ENCODE results near the gene ZNF618. TPM values are rescaled to one million over a fixed set of nuclear protein-coding genes. Genes with fewer than 3 reads are reported as not detected.

Gene ZNF618
- polyA plus RNA-seq, 1 of the 3 experiments (the other 2 are of a cell fraction) = 6.2 TPM

DNA sequence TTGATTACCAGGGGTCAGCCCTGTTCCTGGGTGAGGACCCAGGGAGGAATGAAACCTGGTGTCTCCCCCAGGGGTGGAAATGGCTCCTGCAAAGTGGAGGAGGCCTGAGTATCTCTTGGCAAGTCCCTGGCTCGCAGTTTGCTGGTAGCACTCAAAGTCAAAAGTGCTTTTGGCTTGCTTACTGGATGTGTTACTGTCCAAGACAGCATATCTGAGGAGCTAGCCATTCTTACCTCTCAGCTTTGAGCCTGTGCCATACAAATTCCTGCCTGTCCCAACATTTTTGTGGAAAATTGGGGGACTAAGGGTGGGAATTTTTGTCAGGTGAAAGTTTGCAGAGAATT lies 9.9 kb downstream of the ZNF618 start:
- ChIA-PET CTCF (interaction anchor here (0.9 kb wide), 1 partner anchor 9 kb away, joined by 5 read pairs; no protein-coding TSS in a partner anchor), POLR2A (no interaction called here)
- Histone ChIP-seq H3K4me3 (ENCODE audit: low read depth in 2 of 2, low read length in 1 of 2) (peak overlapping the region in 1 of 2 experiments; percentile 30; a peak in 3 of 4 replicates), H4K20me1 (ENCODE audit: insufficient read depth) (peaks cover 48% of the 10 kb centered on the region), H3K4me2 (peak overlapping the region; percentile 71), H3K4me1 (ENCODE audit: control insufficient read depth in 1 of 2, insufficient read depth in 2 of 2, low read depth in 1 of 2, low read length in 1 of 2) (peaks cover 0 to 16% of the 10 kb centered on the region in 2 experiments; a peak in 2 of 4 replicates), H3K27me3 (ENCODE audit: insufficient read depth) (no peaks in the 10 kb centered on the region), H2AFZ (ENCODE audit: low read depth) (no peak overlapping the region), H3K36me3 (replicated peaks in 1 of 2; ENCODE audit: control insufficient read depth in 1 of 2, insufficient read depth in 2 of 2, low read length in 1 of 2) (peaks cover 13 to 20% of the 10 kb centered on the region in 2 experiments), H3K9me2 (no peaks in the 10 kb centered on the region), H3F3A (replicated peaks; ENCODE audit: insufficient read depth) (peaks cover 8% of the 10 kb centered on the region), H3K9ac (no peak overlapping the region), H3K79me2 (ENCODE audit: insufficient read depth) (peaks cover 96% of the 10 kb centered on the region), H3K27ac (ENCODE audit: low read depth in 2 of 2, low read length in 1 of 2) (peak overlapping the region in 1 of 2 experiments; percentile 28; a peak in 1 of 4 replicates), H3K9me3 (0 out of 2 replicates have a peak, but pooled peaks cover 10% of the 10 kb centered on the region)
- 75% methylated on average over 1 of the region's 1 CpG for WGBS (ENCODE audit: low lambda C conversion rate)
- DNase-seq = no peak
- TF ChIP-seq NFIC (IDR thresholded peaks at IDR 0.05; ENCODE audit: borderline replicate concordance) = no peak
- no peak for TF ChIP-seq FOXM1 (IDR thresholded peaks at IDR 0.05; ENCODE audit: low read depth)
- no peak for TF ChIP-seq JUND (IDR thresholded peaks at IDR 0.05)
- TF ChIP-seq, protein P1, sequence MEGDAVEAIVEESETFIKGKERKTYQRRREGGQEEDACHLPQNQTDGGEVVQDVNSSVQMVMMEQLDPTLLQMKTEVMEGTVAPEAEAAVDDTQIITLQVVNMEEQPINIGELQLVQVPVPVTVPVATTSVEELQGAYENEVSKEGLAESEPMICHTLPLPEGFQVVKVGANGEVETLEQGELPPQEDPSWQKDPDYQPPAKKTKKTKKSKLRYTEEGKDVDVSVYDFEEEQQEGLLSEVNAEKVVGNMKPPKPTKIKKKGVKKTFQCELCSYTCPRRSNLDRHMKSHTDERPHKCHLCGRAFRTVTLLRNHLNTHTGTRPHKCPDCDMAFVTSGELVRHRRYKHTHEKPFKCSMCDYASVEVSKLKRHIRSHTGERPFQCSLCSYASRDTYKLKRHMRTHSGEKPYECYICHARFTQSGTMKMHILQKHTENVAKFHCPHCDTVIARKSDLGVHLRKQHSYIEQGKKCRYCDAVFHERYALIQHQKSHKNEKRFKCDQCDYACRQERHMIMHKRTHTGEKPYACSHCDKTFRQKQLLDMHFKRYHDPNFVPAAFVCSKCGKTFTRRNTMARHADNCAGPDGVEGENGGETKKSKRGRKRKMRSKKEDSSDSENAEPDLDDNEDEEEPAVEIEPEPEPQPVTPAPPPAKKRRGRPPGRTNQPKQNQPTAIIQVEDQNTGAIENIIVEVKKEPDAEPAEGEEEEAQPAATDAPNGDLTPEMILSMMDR (IDR thresholded peaks at IDR 0.05) = no peak
- TF ChIP-seq, protein P2, sequence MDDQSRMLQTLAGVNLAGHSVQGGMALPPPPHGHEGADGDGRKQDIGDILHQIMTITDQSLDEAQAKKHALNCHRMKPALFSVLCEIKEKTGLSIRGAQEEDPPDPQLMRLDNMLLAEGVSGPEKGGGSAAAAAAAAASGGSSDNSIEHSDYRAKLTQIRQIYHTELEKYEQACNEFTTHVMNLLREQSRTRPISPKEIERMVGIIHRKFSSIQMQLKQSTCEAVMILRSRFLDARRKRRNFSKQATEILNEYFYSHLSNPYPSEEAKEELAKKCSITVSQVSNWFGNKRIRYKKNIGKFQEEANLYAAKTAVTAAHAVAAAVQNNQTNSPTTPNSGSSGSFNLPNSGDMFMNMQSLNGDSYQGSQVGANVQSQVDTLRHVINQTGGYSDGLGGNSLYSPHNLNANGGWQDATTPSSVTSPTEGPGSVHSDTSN (IDR thresholded peaks at IDR 0.05) = no peak
- no peak for TF ChIP-seq MEF2A (IDR thresholded peaks at IDR 0.05; ENCODE audit: borderline replicate concordance, low read depth)
- no peak for TF ChIP-seq CHD2 (IDR thresholded peaks at IDR 0.05; ENCODE audit: low read length, partially characterized antibody)
- TF ChIP-seq ELF1 (IDR thresholded peaks at IDR 0.05) = no peak
- TF ChIP-seq GABPA (IDR thresholded peaks at IDR 0.05; ENCODE audit: low read depth) = no peak
- TF ChIP-seq, protein P3, sequence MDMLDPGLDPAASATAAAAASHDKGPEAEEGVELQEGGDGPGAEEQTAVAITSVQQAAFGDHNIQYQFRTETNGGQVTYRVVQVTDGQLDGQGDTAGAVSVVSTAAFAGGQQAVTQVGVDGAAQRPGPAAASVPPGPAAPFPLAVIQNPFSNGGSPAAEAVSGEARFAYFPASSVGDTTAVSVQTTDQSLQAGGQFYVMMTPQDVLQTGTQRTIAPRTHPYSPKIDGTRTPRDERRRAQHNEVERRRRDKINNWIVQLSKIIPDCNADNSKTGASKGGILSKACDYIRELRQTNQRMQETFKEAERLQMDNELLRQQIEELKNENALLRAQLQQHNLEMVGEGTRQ (IDR thresholded peaks at IDR 0.05; ENCODE audit: borderline replicate concordance, low read depth, low read length) = no peak
- TF ChIP-seq FOSL2 (IDR thresholded peaks at IDR 0.05; ENCODE audit: borderline replicate concordance, low read depth) = no peak
- TF ChIP-seq, protein P4, sequence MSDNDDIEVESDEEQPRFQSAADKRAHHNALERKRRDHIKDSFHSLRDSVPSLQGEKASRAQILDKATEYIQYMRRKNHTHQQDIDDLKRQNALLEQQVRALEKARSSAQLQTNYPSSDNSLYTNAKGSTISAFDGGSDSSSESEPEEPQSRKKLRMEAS (IDR thresholded peaks at IDR 0.05; ENCODE audit: low read depth) = no peak
- TF ChIP-seq MXI1 (IDR thresholded peaks at IDR 0.05; ENCODE audit: low read depth, low read length) = no peak
- no peak for TF ChIP-seq TCF12 (IDR thresholded peaks at IDR 0.05)
- TF ChIP-seq RAD21 (IDR thresholded peaks at IDR 0.05; ENCODE audit: low read length) = no peak

DNA sequence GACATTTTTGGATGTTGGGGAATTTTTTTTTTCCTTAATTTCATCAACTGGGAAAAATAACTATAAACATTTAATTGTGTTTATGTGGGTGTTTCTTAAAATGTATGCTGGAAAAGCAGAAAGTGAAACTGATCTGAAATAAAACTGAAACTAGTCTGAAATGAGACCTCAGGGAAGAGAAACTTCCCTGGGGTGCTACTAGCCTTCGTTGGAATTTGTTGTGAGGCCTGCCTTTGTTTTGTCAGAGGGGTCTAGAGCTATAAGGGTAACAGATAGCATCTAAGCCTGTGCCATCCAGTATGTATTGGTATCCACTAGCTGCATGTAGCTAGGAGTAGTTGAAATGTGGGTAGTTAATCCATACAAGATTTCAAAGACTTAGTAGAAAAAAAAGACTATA lies 10.4 kb downstream of the ZNF618 start:
- peak overlapping the region; percentile 71 for H3K4me2 ChIP-seq
- ChIA-PET POLR2A (no interaction called here), CTCF (interaction anchor here (0.9 kb wide), 1 partner anchor 9 kb away, joined by 5 read pairs; no protein-coding TSS in a partner anchor)
- peaks cover 95% of the 10 kb centered on the region for H3K79me2 ChIP-seq (ENCODE audit: insufficient read depth)
- no peaks in the 10 kb centered on the region for H3K9me2 ChIP-seq
- H3K4me1 ChIP-seq (ENCODE audit: control insufficient read depth in 1 of 2, insufficient read depth in 2 of 2, low read depth in 1 of 2, low read length in 1 of 2) = peaks cover 0 to 15% of the 10 kb centered on the region in 2 experiments; a peak in 2 of 4 replicates
- H2AFZ ChIP-seq (ENCODE audit: low read depth) = no peak overlapping the region
- H4K20me1 ChIP-seq (ENCODE audit: insufficient read depth) = peaks cover 46% of the 10 kb centered on the region
- no peak overlapping the region; a peak in 1 of 4 replicates for H3K27ac ChIP-seq (ENCODE audit: low read depth in 2 of 2, low read length in 1 of 2)
- WGBS (ENCODE audit: low lambda C conversion rate) = 27% methylated on average over 1 of the region's 1 CpG
- no peak overlapping the region for H3K9ac ChIP-seq
- H3F3A ChIP-seq (replicated peaks; ENCODE audit: insufficient read depth) = peaks cover 8% of the 10 kb centered on the region
- 0 out of 2 replicates have a peak, but pooled peaks cover 13% of the 10 kb centered on the region for H3K9me3 ChIP-seq
- H3K36me3 ChIP-seq (replicated peaks in 1 of 2; ENCODE audit: control insufficient read depth in 1 of 2, insufficient read depth in 2 of 2, low read length in 1 of 2) = peaks cover 11 to 21% of the 10 kb centered on the region in 2 experiments
- peak overlapping the region; percentile 19 to 30; a peak in 3 of 4 replicates for H3K4me3 ChIP-seq (ENCODE audit: low read depth in 2 of 2, low read length in 1 of 2)
- no peak for DNase-seq
- no peaks in the 10 kb centered on the region for H3K27me3 ChIP-seq (ENCODE audit: insufficient read depth)
- TF ChIP-seq, protein P5, sequence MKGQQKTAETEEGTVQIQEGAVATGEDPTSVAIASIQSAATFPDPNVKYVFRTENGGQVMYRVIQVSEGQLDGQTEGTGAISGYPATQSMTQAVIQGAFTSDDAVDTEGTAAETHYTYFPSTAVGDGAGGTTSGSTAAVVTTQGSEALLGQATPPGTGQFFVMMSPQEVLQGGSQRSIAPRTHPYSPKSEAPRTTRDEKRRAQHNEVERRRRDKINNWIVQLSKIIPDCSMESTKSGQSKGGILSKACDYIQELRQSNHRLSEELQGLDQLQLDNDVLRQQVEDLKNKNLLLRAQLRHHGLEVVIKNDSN (IDR thresholded peaks at IDR 0.05; ENCODE audit: borderline replicate concordance, low read depth) = no peak
- no peak for TF ChIP-seq SIN3A (IDR thresholded peaks at IDR 0.05; ENCODE audit: borderline replicate concordance, low read depth, low read length)
- no peak for TF ChIP-seq RCOR1 (IDR thresholded peaks at IDR 0.05; ENCODE audit: low read length)
- TF ChIP-seq, protein P6, sequence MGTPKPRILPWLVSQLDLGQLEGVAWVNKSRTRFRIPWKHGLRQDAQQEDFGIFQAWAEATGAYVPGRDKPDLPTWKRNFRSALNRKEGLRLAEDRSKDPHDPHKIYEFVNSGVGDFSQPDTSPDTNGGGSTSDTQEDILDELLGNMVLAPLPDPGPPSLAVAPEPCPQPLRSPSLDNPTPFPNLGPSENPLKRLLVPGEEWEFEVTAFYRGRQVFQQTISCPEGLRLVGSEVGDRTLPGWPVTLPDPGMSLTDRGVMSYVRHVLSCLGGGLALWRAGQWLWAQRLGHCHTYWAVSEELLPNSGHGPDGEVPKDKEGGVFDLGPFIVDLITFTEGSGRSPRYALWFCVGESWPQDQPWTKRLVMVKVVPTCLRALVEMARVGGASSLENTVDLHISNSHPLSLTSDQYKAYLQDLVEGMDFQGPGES (IDR thresholded peaks at IDR 0.05; ENCODE audit: low read depth, low read length) = no peak
- TF ChIP-seq TEAD4 (IDR thresholded peaks at IDR 0.05; ENCODE audit: borderline replicate concordance, insufficient read depth) = no peak
- no peak for TF ChIP-seq SMC3 (IDR thresholded peaks at IDR 0.05; ENCODE audit: low read depth, low read length)
- TF ChIP-seq, protein P7, sequence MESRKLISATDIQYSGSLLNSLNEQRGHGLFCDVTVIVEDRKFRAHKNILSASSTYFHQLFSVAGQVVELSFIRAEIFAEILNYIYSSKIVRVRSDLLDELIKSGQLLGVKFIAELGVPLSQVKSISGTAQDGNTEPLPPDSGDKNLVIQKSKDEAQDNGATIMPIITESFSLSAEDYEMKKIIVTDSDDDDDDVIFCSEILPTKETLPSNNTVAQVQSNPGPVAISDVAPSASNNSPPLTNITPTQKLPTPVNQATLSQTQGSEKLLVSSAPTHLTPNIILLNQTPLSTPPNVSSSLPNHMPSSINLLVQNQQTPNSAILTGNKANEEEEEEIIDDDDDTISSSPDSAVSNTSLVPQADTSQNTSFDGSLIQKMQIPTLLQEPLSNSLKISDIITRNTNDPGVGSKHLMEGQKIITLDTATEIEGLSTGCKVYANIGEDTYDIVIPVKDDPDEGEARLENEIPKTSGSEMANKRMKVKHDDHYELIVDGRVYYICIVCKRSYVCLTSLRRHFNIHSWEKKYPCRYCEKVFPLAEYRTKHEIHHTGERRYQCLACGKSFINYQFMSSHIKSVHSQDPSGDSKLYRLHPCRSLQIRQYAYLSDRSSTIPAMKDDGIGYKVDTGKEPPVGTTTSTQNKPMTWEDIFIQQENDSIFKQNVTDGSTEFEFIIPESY (IDR thresholded peaks at IDR 0.05; ENCODE audit: borderline replicate concordance, low read depth) = no peak
